ENCODE results near the gene TGFBR2.
A peak's percentile ranks its signal among the peaks of the same experiment; 100 is the strongest.

The TGFBR2 gene

DNA sequence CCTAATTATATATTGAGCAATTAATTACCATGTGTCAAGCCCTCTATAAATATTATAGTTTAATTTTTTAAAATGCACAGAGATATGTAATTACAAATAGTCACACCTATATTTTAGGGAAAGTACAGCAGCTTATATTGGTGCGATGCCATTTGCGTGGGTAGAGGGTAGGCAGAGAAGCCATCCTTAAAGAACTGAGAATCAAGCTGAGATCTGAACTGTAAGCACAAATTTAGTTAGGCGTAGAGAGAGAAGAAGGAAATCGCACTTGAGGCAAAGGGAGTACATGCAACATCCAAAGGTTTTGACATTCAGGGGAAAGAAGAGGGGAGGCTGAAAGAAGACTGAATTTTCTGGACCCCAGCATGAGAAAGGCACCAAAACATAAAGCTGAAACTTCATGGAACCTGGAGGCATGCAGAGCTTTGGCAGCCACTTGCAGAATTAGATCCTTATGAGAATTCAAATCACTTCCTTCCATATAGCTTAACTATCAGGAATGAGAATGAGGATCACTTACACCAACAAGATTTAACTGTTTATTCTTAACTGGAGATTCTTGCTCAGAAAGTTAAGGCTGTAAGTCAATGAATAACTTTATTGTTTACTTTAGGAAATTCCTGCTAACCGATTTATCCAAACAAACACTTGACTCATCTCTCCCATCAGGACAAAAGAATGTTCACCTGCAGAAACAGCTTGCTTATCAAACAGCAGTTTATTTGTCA is 114.3 kb downstream of the TGFBR2 start:
- H3K4me2 ChIP-seq, result peak overlapping the region; percentile 53; the same call in 1 of the 2 replicates
- no peak overlapping the region for H3K4me3 ChIP-seq
- H4K20me1 ChIP-seq, result no peaks in the 10 kb centered on the region
- H3K4me1 ChIP-seq, result peaks cover 43% of the 10 kb centered on the region
- H3K9ac ChIP-seq, result no peak overlapping the region
- H3K9me3 ChIP-seq, result peaks cover 39% of the 10 kb centered on the region
- H3K27me3 ChIP-seq, result no peaks in the 10 kb centered on the region
- H3K27ac ChIP-seq, result peak overlapping the region; percentile 63
- TF ChIP-seq Cebpa-rat (IDR thresholded peaks at IDR 0.05), result no peak
- H3K36me3 ChIP-seq, result no peaks in the 10 kb centered on the region

DNA sequence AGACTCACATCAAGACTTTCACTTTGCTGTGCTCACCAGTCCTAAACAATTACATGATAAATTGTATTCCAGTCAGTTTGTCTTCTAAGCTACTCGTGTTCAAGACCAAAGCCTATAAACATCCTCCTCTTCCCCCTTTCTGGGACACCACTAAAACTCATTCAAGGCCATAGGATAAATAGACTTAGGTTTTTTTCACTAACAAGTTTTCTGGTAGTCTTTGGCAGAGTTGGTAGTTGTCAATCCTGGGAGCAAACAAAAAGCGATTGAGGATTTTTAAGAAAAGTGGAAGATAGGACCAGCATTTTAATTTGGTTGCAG is 114.9 kb downstream of the TGFBR2 start:
- Histone ChIP-seq H3K27ac (no peak overlapping the region), H3K9ac (no peak overlapping the region), H3K27me3 (no peaks in the 10 kb centered on the region), H3K4me1 (peaks cover 43% of the 10 kb centered on the region), H3K4me2 (no peak overlapping the region), H3K4me3 (no peak overlapping the region), H4K20me1 (no peaks in the 10 kb centered on the region), H3K9me3 (peaks cover 34% of the 10 kb centered on the region), H3K36me3 (no peaks in the 10 kb centered on the region)
- TF ChIP-seq Cebpa-rat (IDR thresholded peaks at IDR 0.05), result no peak

DNA sequence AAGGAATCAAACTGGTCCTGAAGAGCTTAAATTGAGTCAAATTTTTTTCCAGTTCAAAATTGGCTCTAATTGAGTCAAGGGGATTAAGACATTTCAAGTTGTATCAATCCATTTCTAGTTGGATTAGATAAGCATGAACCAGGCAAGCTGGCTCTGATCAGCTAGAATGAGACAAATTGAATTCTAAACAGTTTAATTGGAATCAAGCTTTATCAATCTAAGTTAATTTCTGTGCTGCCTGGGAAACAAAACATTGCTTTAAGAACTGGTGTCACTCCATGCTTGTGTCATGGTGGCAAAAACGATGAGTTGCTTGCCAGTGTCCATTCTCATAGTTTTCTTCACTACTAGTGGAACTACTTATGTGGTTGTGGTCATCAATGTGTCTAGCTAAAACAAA is 116.8 kb downstream of the TGFBR2 start:
- Histone ChIP-seq H3K27me3 (no peaks in the 10 kb centered on the region), H3K9ac (no peak overlapping the region), H3K4me2 (no peak overlapping the region), H3K9me3 (peaks cover 26% of the 10 kb centered on the region), H3K36me3 (no peaks in the 10 kb centered on the region), H4K20me1 (no peaks in the 10 kb centered on the region), H3K27ac (no peak overlapping the region), H3K4me3 (no peak overlapping the region), H3K4me1 (peaks cover 42% of the 10 kb centered on the region)
- no peak for TF ChIP-seq Cebpa-rat (IDR thresholded peaks at IDR 0.05)

DNA sequence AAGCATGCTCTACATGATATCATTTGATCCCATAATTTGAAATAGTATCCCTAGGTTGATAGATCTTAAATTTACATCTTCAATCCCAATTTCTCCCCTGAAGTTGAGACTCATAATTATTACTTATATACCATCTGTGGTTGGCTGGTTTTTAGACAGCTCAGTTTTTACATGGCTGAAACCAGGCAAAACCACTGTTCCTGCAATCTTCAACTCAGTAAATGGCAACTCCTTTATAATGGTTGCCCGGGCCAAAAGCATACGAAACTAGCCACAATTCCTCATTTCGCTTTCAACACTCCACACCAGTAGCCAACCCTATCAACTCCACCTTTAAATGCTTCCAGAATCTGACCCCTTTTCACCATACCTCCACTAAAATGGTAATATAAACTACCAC is 118.5 kb downstream of the TGFBR2 start:
- Histone ChIP-seq H3K36me3 (no peaks in the 10 kb centered on the region), H3K4me3 (no peak overlapping the region), H3K9me3 (peaks cover 26% of the 10 kb centered on the region), H3K27ac (no peak overlapping the region), H3K4me2 (no peak overlapping the region), H3K27me3 (no peaks in the 10 kb centered on the region), H4K20me1 (no peaks in the 10 kb centered on the region), H3K4me1 (peaks cover 42% of the 10 kb centered on the region), H3K9ac (no peak overlapping the region)
- no peak for TF ChIP-seq Cebpa-rat (IDR thresholded peaks at IDR 0.05)

DNA sequence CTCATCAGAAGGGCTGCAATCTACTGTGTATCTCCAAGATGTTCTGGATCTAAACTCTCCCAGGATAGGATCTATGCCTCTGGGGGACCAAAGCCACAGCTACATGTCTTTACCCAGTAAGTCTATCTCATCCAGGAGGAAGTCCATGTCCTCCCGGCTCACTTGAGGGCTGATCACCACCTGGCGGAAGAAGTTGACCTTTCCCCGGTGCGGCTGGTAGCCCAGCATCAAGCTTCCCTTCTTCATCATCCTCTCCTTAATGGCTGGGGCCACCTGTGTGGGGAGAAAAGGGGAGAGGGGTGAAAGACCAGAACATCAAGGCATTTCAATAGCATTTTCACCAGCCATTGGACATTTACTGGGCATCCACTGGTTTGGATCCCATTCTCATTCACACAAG is 121.7 kb downstream of the TGFBR2 start:
- H3K4me3 ChIP-seq, result no peak overlapping the region
- TF ChIP-seq Cebpa-rat (IDR thresholded peaks at IDR 0.05), result no peak
- no peak overlapping the region for H3K4me2 ChIP-seq
- H4K20me1 ChIP-seq, result no peaks in the 10 kb centered on the region
- H3K27me3 ChIP-seq, result no peaks in the 10 kb centered on the region
- no peak overlapping the region for H3K27ac ChIP-seq
- H3K9ac ChIP-seq, result no peak overlapping the region
- no peaks in the 10 kb centered on the region for H3K36me3 ChIP-seq
- peaks cover 40% of the 10 kb centered on the region for H3K4me1 ChIP-seq
- H3K9me3 ChIP-seq, result peaks cover 13% of the 10 kb centered on the region

DNA sequence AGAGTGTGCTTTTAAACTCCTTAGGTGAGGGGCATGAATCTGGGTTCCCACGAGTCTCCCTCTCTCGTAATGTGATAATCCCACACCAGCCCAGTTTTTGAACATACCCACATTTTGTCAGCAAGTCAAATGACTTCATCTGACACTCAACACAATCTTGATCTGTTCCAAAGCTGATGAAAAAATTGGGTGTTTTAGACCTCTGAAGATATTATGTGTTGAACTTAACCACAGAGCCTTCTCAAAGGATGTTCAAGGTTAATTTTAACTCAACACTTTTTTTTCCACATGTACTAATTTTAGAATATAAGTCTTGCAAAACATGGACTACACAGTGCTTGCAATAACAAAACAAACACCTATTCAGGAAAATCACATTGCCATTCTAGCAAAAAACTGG is 123.1 kb downstream of the TGFBR2 start:
- H3K36me3 ChIP-seq, result no peaks in the 10 kb centered on the region
- H3K4me3 ChIP-seq, result no peak overlapping the region
- no peak overlapping the region; the same call in 1 of the 2 replicates for H3K9ac ChIP-seq
- peaks cover 48% of the 10 kb centered on the region for H3K4me1 ChIP-seq
- H3K9me3 ChIP-seq, result peaks cover 7% of the 10 kb centered on the region; the same call in 1 of the 2 replicates
- peak overlapping the region; percentile 61 for H3K27ac ChIP-seq
- peak overlapping the region; percentile 62 for H3K4me2 ChIP-seq
- no peaks in the 10 kb centered on the region for H3K27me3 ChIP-seq
- no peaks in the 10 kb centered on the region for H4K20me1 ChIP-seq
- no peak for TF ChIP-seq Cebpa-rat (IDR thresholded peaks at IDR 0.05)

DNA sequence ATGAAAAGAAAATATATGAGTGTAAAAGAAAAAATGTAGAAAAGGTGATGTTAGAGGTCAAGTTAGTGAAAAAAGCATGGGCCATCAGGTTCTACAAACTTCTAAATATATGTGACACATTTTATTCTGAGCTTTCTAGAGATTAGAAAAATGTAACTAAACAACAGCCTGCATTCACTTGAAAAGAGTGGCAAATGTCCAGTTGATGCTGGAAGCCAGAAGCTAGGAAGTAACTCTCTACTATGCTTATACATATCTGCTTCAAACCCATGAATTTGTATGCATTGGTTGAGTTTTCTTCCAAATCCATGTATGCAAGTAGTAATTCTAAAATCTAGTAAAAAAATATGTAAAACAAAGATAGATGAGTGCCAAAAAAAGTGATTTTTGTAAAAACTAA is 123.5 kb downstream of the TGFBR2 start:
- H3K27me3 ChIP-seq, result no peaks in the 10 kb centered on the region
- peak overlapping the region; percentile 61 for H3K27ac ChIP-seq
- H3K4me1 ChIP-seq, result peaks cover 48% of the 10 kb centered on the region
- peaks cover 6% of the 10 kb centered on the region; the same call in 1 of the 2 replicates for H3K9me3 ChIP-seq
- H3K36me3 ChIP-seq, result no peaks in the 10 kb centered on the region
- H3K4me3 ChIP-seq, result no peak overlapping the region
- H4K20me1 ChIP-seq, result no peaks in the 10 kb centered on the region
- H3K9ac ChIP-seq, result no peak overlapping the region
- TF ChIP-seq Cebpa-rat (IDR thresholded peaks at IDR 0.05), result no peak
- H3K4me2 ChIP-seq, result peak overlapping the region; percentile 62

DNA sequence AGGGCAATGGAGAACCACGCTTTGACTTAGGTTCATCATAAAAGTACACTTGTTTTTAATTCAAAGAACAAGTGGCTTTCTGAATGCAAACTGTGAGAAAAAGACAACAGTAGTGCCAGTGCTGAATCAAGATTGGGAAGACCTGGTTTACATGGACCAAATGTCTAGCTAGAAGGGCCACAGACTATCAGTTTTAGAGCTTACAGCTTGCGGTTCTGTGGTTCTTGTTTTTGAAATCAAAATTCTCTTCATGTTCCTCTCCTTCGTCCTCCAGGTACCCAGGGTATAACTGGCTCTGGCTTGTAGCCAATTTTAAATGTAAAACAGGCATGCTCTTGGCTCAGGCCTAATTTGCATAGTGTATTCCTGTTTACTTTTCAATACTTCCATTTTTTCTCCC is 124.6 kb downstream of the TGFBR2 start:
- Histone ChIP-seq H3K9me3 (no peaks in the 10 kb centered on the region), H3K36me3 (no peaks in the 10 kb centered on the region), H3K4me1 (peaks cover 48% of the 10 kb centered on the region), H3K9ac (no peak overlapping the region), H3K4me3 (no peak overlapping the region), H3K27me3 (no peaks in the 10 kb centered on the region), H4K20me1 (no peaks in the 10 kb centered on the region), H3K27ac (no peak overlapping the region), H3K4me2 (peak overlapping the region; percentile 2; the same call in 1 of the 2 replicates)
- TF ChIP-seq Cebpa-rat (IDR thresholded peaks at IDR 0.05), result no peak

DNA sequence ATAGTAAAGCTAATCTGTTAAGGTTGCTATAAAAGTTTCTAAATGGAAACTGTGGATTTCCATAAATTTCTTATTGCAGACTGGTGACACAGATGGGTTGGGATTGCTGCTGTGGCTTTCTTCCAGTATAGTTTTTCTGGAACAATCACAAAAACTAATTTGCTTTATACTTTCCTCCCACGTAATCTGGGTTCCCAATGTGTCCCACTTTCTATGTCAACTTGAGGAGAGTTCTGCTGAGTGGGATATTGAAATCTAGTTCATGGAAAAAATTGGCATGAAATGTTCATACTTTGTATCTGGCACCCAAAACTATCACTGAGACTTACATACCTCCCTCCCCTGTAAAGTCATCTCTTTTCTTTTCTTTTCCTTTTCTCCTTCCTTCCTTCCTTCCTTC is 126.8 kb downstream of the TGFBR2 start:
- Histone ChIP-seq H3K4me3 (no peak overlapping the region), H4K20me1 (no peaks in the 10 kb centered on the region), H3K27me3 (no peaks in the 10 kb centered on the region), H3K36me3 (no peaks in the 10 kb centered on the region), H3K9ac (no peak overlapping the region), H3K9me3 (no peaks in the 10 kb centered on the region), H3K27ac (no peak overlapping the region), H3K4me2 (peak overlapping the region; percentile 22; the same call in 1 of the 2 replicates), H3K4me1 (peaks cover 40% of the 10 kb centered on the region)
- TF ChIP-seq Cebpa-rat (IDR thresholded peaks at IDR 0.05), result no peak

DNA sequence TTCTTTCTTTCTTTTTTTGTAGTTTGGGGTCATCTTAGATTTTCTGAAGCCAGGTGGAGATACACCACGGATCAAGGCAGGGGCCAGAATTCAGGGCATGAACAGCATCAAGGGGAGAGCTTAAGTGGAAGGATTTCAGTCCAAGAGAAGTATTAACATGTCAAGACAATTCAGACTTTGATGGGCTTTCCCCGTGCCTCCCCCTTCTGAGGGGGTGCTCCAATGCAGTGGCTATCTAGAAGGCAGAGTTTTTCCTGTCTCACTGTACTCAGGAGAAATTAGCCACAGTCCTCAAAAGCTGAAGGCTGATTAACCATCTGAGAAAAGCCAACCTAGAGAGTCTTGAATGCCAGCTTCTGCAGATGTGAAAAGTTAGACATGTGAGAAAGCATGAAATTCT is 127.3 kb downstream of the TGFBR2 start:
- peak overlapping the region; percentile 22; the same call in 1 of the 2 replicates for H3K4me2 ChIP-seq
- no peak overlapping the region for H3K9ac ChIP-seq
- H3K9me3 ChIP-seq, result no peaks in the 10 kb centered on the region
- no peak overlapping the region for H3K4me3 ChIP-seq
- no peaks in the 10 kb centered on the region for H4K20me1 ChIP-seq
- no peaks in the 10 kb centered on the region for H3K36me3 ChIP-seq
- peaks cover 35% of the 10 kb centered on the region for H3K4me1 ChIP-seq
- H3K27me3 ChIP-seq, result no peaks in the 10 kb centered on the region
- H3K27ac ChIP-seq, result no peak overlapping the region
- TF ChIP-seq Cebpa-rat (IDR thresholded peaks at IDR 0.05), result no peak
